ENCODE results near the gene SIGLEC9.

Gene SIGLEC9

GRCh38 chr19:51123381-51123800 is 1.3 kb upstream of the SIGLEC9 start:
- Histone ChIP-seq H3K4me3 (ENCODE audit: low read depth, low read length) (no peak overlapping the region), H3K23ac (ENCODE audit: low read length) (no peak overlapping the region), H3K4ac (ENCODE audit: low read depth, low read length) (no peak overlapping the region), H4K91ac (ENCODE audit: low read depth, low read length) (no peak overlapping the region), H3K9ac (ENCODE audit: low read length) (no peak overlapping the region), H3K27ac (ENCODE audit: low read depth, low read length) (no peak overlapping the region), H2BK5ac (ENCODE audit: low read depth, low read length, poor library complexity) (no peak overlapping the region), H3K9me3 (ENCODE audit: insufficient read depth, low read depth, low read length) (no peaks in the 10 kb centered on the region), H3K36me3 (ENCODE audit: control insufficient read depth in 1 of 2, insufficient read depth in 2 of 2, low read length in 2 of 2) (no peaks in the 10 kb centered on the region), H2BK120ac (ENCODE audit: insufficient read depth, low read length, poor library complexity) (no peak overlapping the region), H3K18ac (ENCODE audit: low read length) (no peak overlapping the region), H2BK12ac (ENCODE audit: low read length) (no peak overlapping the region), H4K8ac (ENCODE audit: low read depth, low read length) (no peak overlapping the region), H3K27me3 (ENCODE audit: insufficient read depth, low read length) (no peaks in the 10 kb centered on the region), H2AFZ (ENCODE audit: insufficient read depth, low read length, poor library complexity) (no peak overlapping the region), H3K79me2 (ENCODE audit: control insufficient read depth, insufficient read depth, low read length, poor library complexity) (no peaks in the 10 kb centered on the region), H3K79me1 (ENCODE audit: low read length) (no peaks in the 10 kb centered on the region), H2AK5ac (ENCODE audit: low read length) (no peak overlapping the region), H3K14ac (ENCODE audit: low read length) (no peak overlapping the region), H3K4me1 (ENCODE audit: control insufficient read depth in 1 of 2, insufficient read depth in 2 of 2, low read length in 2 of 2) (no peaks in the 10 kb centered on the region), H4K12ac (ENCODE audit: low read depth, low read length) (no peak overlapping the region), H3K4me2 (ENCODE audit: low read length) (no peak overlapping the region)
- DNase-seq, result no peak
- WGBS (ENCODE audit: extremely low coverage, insufficient coverage, insufficient read length), result no CpG with 5 or more reads among the region's 6 CpGs

DNA sequence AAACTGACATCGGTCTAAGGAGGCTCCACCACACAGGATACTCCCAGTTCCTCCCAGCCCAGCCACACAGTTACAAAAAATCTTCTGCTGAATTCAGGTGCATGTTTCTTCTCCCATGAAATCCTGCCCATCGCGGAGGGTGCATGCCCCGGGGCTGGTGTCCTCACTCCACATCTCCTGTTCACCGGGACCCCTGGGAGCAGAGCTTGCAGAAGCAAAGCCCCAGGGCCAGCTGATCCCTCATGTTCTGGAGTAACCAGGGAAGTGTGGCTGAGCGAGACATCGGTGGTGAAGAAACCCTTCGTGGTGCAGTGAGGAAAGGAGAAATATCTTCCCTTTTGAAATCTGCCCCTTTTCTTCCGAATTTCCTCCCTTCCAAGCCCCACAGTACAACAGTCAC is 904 bp upstream of the SIGLEC9 start:
- H4K91ac ChIP-seq (ENCODE audit: low read depth, low read length), result no peak overlapping the region
- no peak overlapping the region for H2AFZ ChIP-seq (ENCODE audit: insufficient read depth, low read length, poor library complexity)
- H4K8ac ChIP-seq (ENCODE audit: low read depth, low read length), result no peak overlapping the region
- H3K79me2 ChIP-seq (ENCODE audit: control insufficient read depth, insufficient read depth, low read length, poor library complexity), result no peaks in the 10 kb centered on the region
- no peak overlapping the region for H2AK5ac ChIP-seq (ENCODE audit: low read length)
- H3K4me2 ChIP-seq (ENCODE audit: low read length), result no peak overlapping the region
- no peak overlapping the region for H2BK12ac ChIP-seq (ENCODE audit: low read length)
- H3K36me3 ChIP-seq (ENCODE audit: control insufficient read depth in 1 of 2, insufficient read depth in 2 of 2, low read length in 2 of 2), result no peaks in the 10 kb centered on the region
- H3K4ac ChIP-seq (ENCODE audit: low read depth, low read length), result no peak overlapping the region
- no peaks in the 10 kb centered on the region for H3K4me1 ChIP-seq (ENCODE audit: control insufficient read depth in 1 of 2, insufficient read depth in 2 of 2, low read length in 2 of 2)
- H3K9ac ChIP-seq (ENCODE audit: low read length), result no peak overlapping the region
- WGBS (ENCODE audit: extremely low coverage, insufficient coverage, insufficient read length), result no CpG with 5 or more reads among the region's 9 CpGs
- H4K12ac ChIP-seq (ENCODE audit: low read depth, low read length), result no peak overlapping the region
- H3K79me1 ChIP-seq (ENCODE audit: low read length), result no peaks in the 10 kb centered on the region
- no peaks in the 10 kb centered on the region for H3K9me3 ChIP-seq (ENCODE audit: insufficient read depth, low read depth, low read length)
- no peak overlapping the region for H3K23ac ChIP-seq (ENCODE audit: low read length)
- H2BK120ac ChIP-seq (ENCODE audit: insufficient read depth, low read length, poor library complexity), result no peak overlapping the region
- H2BK5ac ChIP-seq (ENCODE audit: low read depth, low read length, poor library complexity), result no peak overlapping the region
- H3K4me3 ChIP-seq (ENCODE audit: low read depth, low read length), result no peak overlapping the region
- H3K18ac ChIP-seq (ENCODE audit: low read length), result no peak overlapping the region
- no peak overlapping the region for H3K14ac ChIP-seq (ENCODE audit: low read length)
- no peak overlapping the region for H3K27ac ChIP-seq (ENCODE audit: low read depth, low read length)
- no peak for DNase-seq
- no peaks in the 10 kb centered on the region for H3K27me3 ChIP-seq (ENCODE audit: insufficient read depth, low read length)

DNA sequence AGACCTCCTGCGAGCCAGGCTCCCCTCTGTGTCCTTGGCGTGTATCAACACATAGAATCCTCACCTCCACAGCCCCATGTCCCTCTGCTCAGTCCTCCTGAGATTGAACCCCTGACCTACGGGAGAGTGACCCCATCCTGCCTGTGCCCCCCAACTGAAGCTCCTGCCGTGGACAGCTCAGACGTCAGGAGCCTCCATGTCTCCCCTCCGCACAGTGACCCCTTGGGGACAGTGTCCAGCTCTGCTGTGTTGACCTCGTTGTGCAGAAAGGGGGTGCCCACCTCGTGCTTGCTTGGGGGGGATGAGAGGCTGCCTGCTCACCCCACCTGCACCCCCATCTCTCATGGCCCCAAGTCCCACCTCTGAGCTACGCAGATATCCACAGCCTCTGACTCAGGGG is 490 bp upstream of the SIGLEC9 start:
- H3K23ac ChIP-seq (ENCODE audit: low read length), result no peak overlapping the region
- no peak overlapping the region for H3K27ac ChIP-seq (ENCODE audit: low read depth, low read length)
- H3K9me3 ChIP-seq (ENCODE audit: insufficient read depth, low read depth, low read length), result no peaks in the 10 kb centered on the region
- no peak overlapping the region for H4K8ac ChIP-seq (ENCODE audit: low read depth, low read length)
- H3K4me1 ChIP-seq (ENCODE audit: control insufficient read depth in 1 of 2, insufficient read depth in 2 of 2, low read length in 2 of 2), result no peaks in the 10 kb centered on the region
- no peak overlapping the region for H3K4me2 ChIP-seq (ENCODE audit: low read length)
- H2BK120ac ChIP-seq (ENCODE audit: insufficient read depth, low read length, poor library complexity), result no peak overlapping the region
- H2BK5ac ChIP-seq (ENCODE audit: low read depth, low read length, poor library complexity), result no peak overlapping the region
- no peak for DNase-seq
- no CpG with 5 or more reads among the region's 9 CpGs for WGBS (ENCODE audit: extremely low coverage, insufficient coverage, insufficient read length)
- H2AFZ ChIP-seq (ENCODE audit: insufficient read depth, low read length, poor library complexity), result no peak overlapping the region
- H3K79me1 ChIP-seq (ENCODE audit: low read length), result no peaks in the 10 kb centered on the region
- no peak overlapping the region for H3K9ac ChIP-seq (ENCODE audit: low read length)
- H3K14ac ChIP-seq (ENCODE audit: low read length), result no peak overlapping the region
- H3K18ac ChIP-seq (ENCODE audit: low read length), result no peak overlapping the region
- no peak overlapping the region for H2AK5ac ChIP-seq (ENCODE audit: low read length)
- no peaks in the 10 kb centered on the region for H3K36me3 ChIP-seq (ENCODE audit: control insufficient read depth in 1 of 2, insufficient read depth in 2 of 2, low read length in 2 of 2)
- H3K4ac ChIP-seq (ENCODE audit: low read depth, low read length), result no peak overlapping the region
- no peak overlapping the region for H4K91ac ChIP-seq (ENCODE audit: low read depth, low read length)
- no peaks in the 10 kb centered on the region for H3K79me2 ChIP-seq (ENCODE audit: control insufficient read depth, insufficient read depth, low read length, poor library complexity)
- no peak overlapping the region for H2BK12ac ChIP-seq (ENCODE audit: low read length)
- no peak overlapping the region for H3K4me3 ChIP-seq (ENCODE audit: low read depth, low read length)
- H3K27me3 ChIP-seq (ENCODE audit: insufficient read depth, low read length), result no peaks in the 10 kb centered on the region
- H4K12ac ChIP-seq (ENCODE audit: low read depth, low read length), result no peak overlapping the region

GRCh38 chr19:51125421-51126075 is 842 bp downstream of the SIGLEC9 start:
- WGBS (ENCODE audit: extremely low coverage, insufficient coverage, insufficient read length), result no CpG with 5 or more reads among the region's 16 CpGs
- no peaks in the 10 kb centered on the region for H3K36me3 ChIP-seq (ENCODE audit: control insufficient read depth in 1 of 2, insufficient read depth in 2 of 2, low read length in 2 of 2)
- H3K27me3 ChIP-seq (ENCODE audit: insufficient read depth, low read length), result no peaks in the 10 kb centered on the region
- H3K79me2 ChIP-seq (ENCODE audit: control insufficient read depth, insufficient read depth, low read length, poor library complexity), result no peaks in the 10 kb centered on the region
- H4K12ac ChIP-seq (ENCODE audit: low read depth, low read length), result no peak overlapping the region
- no peak overlapping the region for H2AK5ac ChIP-seq (ENCODE audit: low read length)
- H3K4me1 ChIP-seq (ENCODE audit: control insufficient read depth in 1 of 2, insufficient read depth in 2 of 2, low read length in 2 of 2), result no peaks in the 10 kb centered on the region
- H2BK120ac ChIP-seq (ENCODE audit: insufficient read depth, low read length, poor library complexity), result no peak overlapping the region
- H3K4me2 ChIP-seq (ENCODE audit: low read length), result no peak overlapping the region
- no peaks in the 10 kb centered on the region for H3K79me1 ChIP-seq (ENCODE audit: low read length)
- H3K18ac ChIP-seq (ENCODE audit: low read length), result no peak overlapping the region
- no peak for DNase-seq
- H4K91ac ChIP-seq (ENCODE audit: low read depth, low read length), result no peak overlapping the region
- H3K4me3 ChIP-seq (ENCODE audit: low read depth, low read length), result no peak overlapping the region
- H3K23ac ChIP-seq (ENCODE audit: low read length), result no peak overlapping the region
- H2AFZ ChIP-seq (ENCODE audit: insufficient read depth, low read length, poor library complexity), result no peak overlapping the region
- H3K27ac ChIP-seq (ENCODE audit: low read depth, low read length), result no peak overlapping the region
- H3K4ac ChIP-seq (ENCODE audit: low read depth, low read length), result no peak overlapping the region
- no peak overlapping the region for H4K8ac ChIP-seq (ENCODE audit: low read depth, low read length)
- no peak overlapping the region for H3K14ac ChIP-seq (ENCODE audit: low read length)
- no peak overlapping the region for H2BK12ac ChIP-seq (ENCODE audit: low read length)
- no peak overlapping the region for H3K9ac ChIP-seq (ENCODE audit: low read length)
- H3K9me3 ChIP-seq (ENCODE audit: insufficient read depth, low read depth, low read length), result no peaks in the 10 kb centered on the region
- H2BK5ac ChIP-seq (ENCODE audit: low read depth, low read length, poor library complexity), result no peak overlapping the region

Measured in trophoblast cell (in vitro differentiated cells and primary cell).